CD14-positive monocyte (primary cell): ENCODE measurements around the gene CDC42BPB. TPM values are rescaled to one million over a fixed set of nuclear protein-coding genes. Genes with fewer than 3 reads are reported as not detected.

Experiments used
- DNase-seq, 3 donors: peaks; one replicate each; pipeline ENCODE4 v3.0.0-alpha.2; 2011 to 2022
- H2AFZ ChIP-seq: 2 replicates; pipeline ENCODE4 v1.6.0; 2012; ENCODE audit warnings: mild to moderate bottlenecking, low read depth, low read length, inconsistent platforms; ENCODE audit not compliant: insufficient read depth, poor library complexity, severe bottlenecking
- H3K27ac ChIP-seq, 2 donors: 1 replicate in 1 of 2; 2 replicates in 1 of 2; pipeline ENCODE4 v1.5.1; 2012 to 2013; ENCODE audit warnings: low read length in 2 of 2, control low read depth in 1 of 2, inconsistent platforms in 1 of 2, low read depth in 1 of 2, mild to moderate bottlenecking in 1 of 2
- H3K27me3 ChIP-seq, 2 donors: one replicate each; pipeline versions ENCODE4 v1.6.0 to v1.6.1; 2011 to 2013; ENCODE audit warnings: low read length in 2 of 2; ENCODE audit not compliant: control insufficient read depth in 2 of 2, insufficient read depth in 2 of 2
- H3K36me3 ChIP-seq, 2 donors: replicated peaks in 1 of 2; 1 replicate in 1 of 2; 2 replicates in 1 of 2; pipeline versions ENCODE4 v1.5.1 to v1.6.1; 2012 to 2013; ENCODE audit warnings: low read length in 2 of 2, control low read depth in 1 of 2, inconsistent platforms in 1 of 2, mild to moderate bottlenecking in 1 of 2; ENCODE audit not compliant: insufficient read depth in 2 of 2, control insufficient read depth in 1 of 2
- H3K4me1 ChIP-seq, 2 donors: 1 replicate in 1 of 2; 2 replicates in 1 of 2; pipeline versions ENCODE4 v1.5.1 to v1.6.1; 2012 to 2013; ENCODE audit warnings: low read length in 2 of 2, control low read depth in 1 of 2, inconsistent platforms in 1 of 2, mild to moderate bottlenecking in 1 of 2, moderate library complexity in 1 of 2; ENCODE audit not compliant: insufficient read depth in 2 of 2, control insufficient read depth in 1 of 2
- H3K4me2 ChIP-seq: replicated peaks from 2 replicates; pipeline ENCODE3; 2012; ENCODE audit warnings: low read length, moderate library complexity, mild to moderate bottlenecking; ENCODE audit not compliant: poor library complexity, severe bottlenecking; ENCODE audit errors: extremely low read depth
- H3K4me3 ChIP-seq, 3 experiments: fragments of 200-600 bp in 1 of 3; sonication (generic) in 1 of 3; replicated peaks in 1 of 3; 1 replicate in 2 of 3; 2 replicates in 1 of 3; pipeline ENCODE4 v1.5.1; 2011 to 2013; ENCODE audit warnings: low read length in 3 of 3, mild to moderate bottlenecking in 3 of 3, control low read depth in 2 of 3, low read depth in 2 of 3, inconsistent platforms in 1 of 3, moderate library complexity in 1 of 3
- H3K79me2 ChIP-seq: 2 replicates; pipeline ENCODE4 v1.6.0; 2012; ENCODE audit warnings: mild to moderate bottlenecking, control low read depth, inconsistent platforms, low read length, moderate library complexity; ENCODE audit not compliant: insufficient read depth
- H3K9ac ChIP-seq: 2 replicates; pipeline ENCODE4 v1.6.0; 2017; ENCODE audit warnings: low read length, mild to moderate bottlenecking; ENCODE audit not compliant: insufficient read depth, poor library complexity, severe bottlenecking
- H3K9me3 ChIP-seq, 2 donors: replicated peaks in 1 of 2; 1 replicate in 1 of 2; 2 replicates in 1 of 2; pipeline versions ENCODE4 v1.5.1 to v1.6.1; 2012 to 2013; ENCODE audit warnings: low read length in 2 of 2, control low read depth in 1 of 2; ENCODE audit not compliant: control insufficient read depth in 1 of 2, insufficient read depth in 1 of 2
- H4K20me1 ChIP-seq: 2 replicates; pipeline ENCODE4 v1.6.0; 2012; ENCODE audit warnings: mild to moderate bottlenecking, low read length, control low read depth, moderate library complexity; ENCODE audit not compliant: insufficient read depth
- H3K27ac Mint-ChIP-seq, 7 donors: one replicate each; pipeline ENCODE4 v1.8.0; 2020; ENCODE audit warnings: mild to moderate bottlenecking in 7 of 7, mixed read lengths in 7 of 7, moderate library complexity in 6 of 7, inconsistent platforms in 2 of 7
- H3K27me3 Mint-ChIP-seq, 3 donors: one replicate each; pipeline ENCODE4 v1.8.0; 2021 to 2022; ENCODE audit warnings: low read depth in 3 of 3, mild to moderate bottlenecking in 3 of 3, mixed read lengths in 3 of 3, moderate library complexity in 3 of 3, inconsistent platforms in 1 of 3
- H3K36me3 Mint-ChIP-seq, 2 donors: one replicate each; pipeline ENCODE4 v1.8.0; 2020; ENCODE audit warnings: mixed read lengths in 2 of 2, inconsistent platforms in 1 of 2, mild to moderate bottlenecking in 1 of 2
- H3K4me1 Mint-ChIP-seq: one replicate; pipeline ENCODE4 v1.8.0; 2020; ENCODE audit warnings: mild to moderate bottlenecking, mixed read lengths
- H3K4me3 Mint-ChIP-seq, 2 donors: one replicate each; pipeline ENCODE4 v1.8.0; 2020; ENCODE audit warnings: mild to moderate bottlenecking in 2 of 2, mixed read lengths in 2 of 2, moderate library complexity in 1 of 2
- H3K9me3 Mint-ChIP-seq, 7 donors: one replicate each; pipeline ENCODE4 v1.8.0; 2020 to 2022; ENCODE audit warnings: mixed read lengths in 7 of 7, mild to moderate bottlenecking in 6 of 7, moderate library complexity in 6 of 7, inconsistent platforms in 2 of 7
- WGBS: methylation state at CpG from one replicate; pipeline ENCODE4 v1.1.5; 2013; ENCODE audit warnings: missing lambda C conversion rate; ENCODE audit not compliant: insufficient coverage; 5-methylcytosine and 5-hydroxymethylcytosine counted together
- intact Hi-C, 2 donors: fragments of 100-400 bp; cut with micrococcal nuclease; formaldehyde crosslinking; loops; one replicate each; pipeline versions ENCODE4 v1.15.0 to v1.15.1; 2023
- polyA plus RNA-seq, 3 donors: library from polyadenylated mRNA; depleted of rRNA in 1 of 3; unstranded in 2 of 3; stranded (reverse) in 1 of 3; fragments of 300-500 nt in 2 of 3; fragments of >200 nt in 1 of 3; fragmentation: Illumina TruSeq in 2 of 3; gene quantifications; 1 replicate in 2 of 3; 2 replicates in 1 of 3; pipeline ENCODE4 v1.2.3, GENCODE V29; 2012 to 2021
- TF ChIP-seq, protein P1 (sequence below): fragments of 200-600 bp; IDR thresholded peaks from one replicate; pipeline ENCODE4 v1.8.0; 2022; ENCODE audit warnings: antibody characterized with exemption, mild to moderate bottlenecking

CDC42BPB gene
- polyA plus RNA-seq, 3 donors, result 0.25 to 19.0 (median 0.60) TPM

DNA sequence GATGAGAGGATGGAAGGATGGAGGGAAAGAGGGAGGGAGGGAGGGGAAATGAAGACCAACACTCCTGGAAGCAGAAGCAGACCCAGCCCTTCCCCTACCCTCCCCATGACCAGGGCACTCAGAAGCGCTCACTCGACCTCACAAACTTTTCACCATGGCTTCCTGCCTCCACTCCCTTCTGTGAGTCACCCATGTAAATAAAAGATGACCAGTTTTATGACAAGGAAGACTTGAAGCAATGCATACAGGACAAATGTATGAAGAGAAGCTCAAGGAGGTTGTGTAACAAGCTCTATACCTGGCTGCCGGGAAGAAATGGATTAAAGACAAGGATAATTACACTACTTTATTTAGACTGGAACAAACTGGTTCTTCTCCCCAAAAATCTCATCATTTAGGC, 63.8 kb downstream of the CDC42BPB start:
- H3K9me3 ChIP-seq, result peaks cover under 1 to 7% of the 10 kb centered on the region in 2 donors
- peaks cover 7 to 22% (median 15%) of the 10 kb centered on the region in 7 donors for H3K9me3 Mint-ChIP-seq
- peaks cover 0 to 11% of the 10 kb centered on the region in 2 donors for H3K36me3 ChIP-seq
- peaks cover 34 to 42% of the 10 kb centered on the region in 2 donors for H3K36me3 Mint-ChIP-seq
- H3K79me2 ChIP-seq, result no peaks in the 10 kb centered on the region
- H3K27me3 Mint-ChIP-seq, result peaks cover 1 to 2% (median 1%) of the 10 kb centered on the region in 3 donors
- intact Hi-C loops, result no loop called here
- H4K20me1 ChIP-seq, result no peaks in the 10 kb centered on the region
- no peak overlapping the region for H3K4me3 ChIP-seq
- H3K27ac Mint-ChIP-seq, result no peak overlapping the region
- peaks cover 2% of the 10 kb centered on the region for H3K4me1 Mint-ChIP-seq
- no peak for DNase-seq
- TF ChIP-seq, protein P1, sequence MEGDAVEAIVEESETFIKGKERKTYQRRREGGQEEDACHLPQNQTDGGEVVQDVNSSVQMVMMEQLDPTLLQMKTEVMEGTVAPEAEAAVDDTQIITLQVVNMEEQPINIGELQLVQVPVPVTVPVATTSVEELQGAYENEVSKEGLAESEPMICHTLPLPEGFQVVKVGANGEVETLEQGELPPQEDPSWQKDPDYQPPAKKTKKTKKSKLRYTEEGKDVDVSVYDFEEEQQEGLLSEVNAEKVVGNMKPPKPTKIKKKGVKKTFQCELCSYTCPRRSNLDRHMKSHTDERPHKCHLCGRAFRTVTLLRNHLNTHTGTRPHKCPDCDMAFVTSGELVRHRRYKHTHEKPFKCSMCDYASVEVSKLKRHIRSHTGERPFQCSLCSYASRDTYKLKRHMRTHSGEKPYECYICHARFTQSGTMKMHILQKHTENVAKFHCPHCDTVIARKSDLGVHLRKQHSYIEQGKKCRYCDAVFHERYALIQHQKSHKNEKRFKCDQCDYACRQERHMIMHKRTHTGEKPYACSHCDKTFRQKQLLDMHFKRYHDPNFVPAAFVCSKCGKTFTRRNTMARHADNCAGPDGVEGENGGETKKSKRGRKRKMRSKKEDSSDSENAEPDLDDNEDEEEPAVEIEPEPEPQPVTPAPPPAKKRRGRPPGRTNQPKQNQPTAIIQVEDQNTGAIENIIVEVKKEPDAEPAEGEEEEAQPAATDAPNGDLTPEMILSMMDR, result no peak
- no peak overlapping the region for H3K4me3 Mint-ChIP-seq
- no peak overlapping the region for H3K4me2 ChIP-seq
- no peak overlapping the region for H3K9ac ChIP-seq
- no peak overlapping the region for H2AFZ ChIP-seq
- WGBS, result no CpG with 5 or more reads among the region's 3 CpGs
- H3K27ac ChIP-seq, result no peak overlapping the region
- no peaks in the 10 kb centered on the region for H3K27me3 ChIP-seq
- no peaks in the 10 kb centered on the region for H3K4me1 ChIP-seq

DNA sequence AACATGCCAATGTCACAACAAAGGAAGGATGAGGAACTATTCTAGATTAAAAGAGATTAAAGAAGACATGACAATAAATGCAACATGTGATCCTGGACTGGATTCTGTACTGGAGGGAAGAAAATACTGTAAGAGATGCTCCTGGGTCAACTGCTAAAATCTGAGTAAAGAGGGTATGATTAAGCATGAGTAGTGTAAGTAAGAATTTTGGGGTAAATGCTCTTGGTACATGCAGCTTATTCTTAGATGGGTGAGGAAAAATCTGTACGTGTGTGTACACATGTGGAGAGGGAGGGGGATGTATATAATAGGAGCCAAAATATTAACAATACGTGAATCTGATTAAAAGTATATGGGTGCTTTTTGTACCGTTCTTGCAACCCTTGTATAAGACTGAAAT, 66.0 kb downstream of the CDC42BPB start:
- Mint-ChIP-seq H3K4me3 (no peak overlapping the region), H3K4me1 (peaks cover 2% of the 10 kb centered on the region), H3K9me3 (peaks cover 22 to 37% (median 33%) of the 10 kb centered on the region in 7 donors), H3K27ac (no peak overlapping the region), H3K36me3 (peaks cover 45 to 50% of the 10 kb centered on the region in 2 donors), H3K27me3 (peaks cover 1 to 2% (median 1%) of the 10 kb centered on the region in 3 donors)
- intact Hi-C loops, result no loop called here
- no peak overlapping the region for H3K27ac ChIP-seq
- TF ChIP-seq, protein P1, result no peak
- H3K9ac ChIP-seq, result no peak overlapping the region
- no peaks in the 10 kb centered on the region for H3K27me3 ChIP-seq
- peaks cover 0 to 16% of the 10 kb centered on the region in 2 donors for H3K36me3 ChIP-seq
- no peaks in the 10 kb centered on the region for H4K20me1 ChIP-seq
- no CpG with 5 or more reads among the region's 3 CpGs for WGBS
- peaks cover 20 to 26% of the 10 kb centered on the region in 2 donors for H3K9me3 ChIP-seq
- no peaks in the 10 kb centered on the region for H3K79me2 ChIP-seq
- DNase-seq, result no peak
- H2AFZ ChIP-seq, result no peak overlapping the region
- no peaks in the 10 kb centered on the region for H3K4me1 ChIP-seq
- no peak overlapping the region for H3K4me2 ChIP-seq
- H3K4me3 ChIP-seq, result no peak overlapping the region
